Measurements from ENCODE around the gene PCBP3. TPM values are rescaled to one million over a fixed set of nuclear protein-coding genes. Genes with fewer than 3 reads are reported as not detected.

PCBP3 gene
- total RNA-seq, 1 donor from 2014 or later: 7.6 TPM

DNA sequence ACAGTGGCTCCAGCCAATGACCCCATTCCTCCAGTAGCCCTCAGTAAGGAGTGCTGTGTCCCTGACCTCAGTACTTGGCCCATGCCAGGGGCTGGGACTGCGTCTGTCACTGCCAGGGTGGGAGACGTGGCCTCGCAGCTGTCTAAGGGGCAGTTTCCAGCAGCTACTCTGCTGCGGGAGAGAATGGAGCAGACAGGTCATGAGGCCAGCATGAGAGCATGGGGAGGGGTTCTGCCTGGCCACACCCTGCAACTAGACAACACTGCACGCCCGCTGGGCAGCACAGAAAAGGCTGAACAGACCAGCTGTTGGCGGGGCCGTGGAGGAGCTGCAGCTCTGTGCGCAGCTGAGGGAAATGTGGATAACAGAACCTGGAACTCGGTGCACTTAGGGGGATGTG is 246.4 kb downstream of the PCBP3 start:
- TF ChIP-seq, protein P1, sequence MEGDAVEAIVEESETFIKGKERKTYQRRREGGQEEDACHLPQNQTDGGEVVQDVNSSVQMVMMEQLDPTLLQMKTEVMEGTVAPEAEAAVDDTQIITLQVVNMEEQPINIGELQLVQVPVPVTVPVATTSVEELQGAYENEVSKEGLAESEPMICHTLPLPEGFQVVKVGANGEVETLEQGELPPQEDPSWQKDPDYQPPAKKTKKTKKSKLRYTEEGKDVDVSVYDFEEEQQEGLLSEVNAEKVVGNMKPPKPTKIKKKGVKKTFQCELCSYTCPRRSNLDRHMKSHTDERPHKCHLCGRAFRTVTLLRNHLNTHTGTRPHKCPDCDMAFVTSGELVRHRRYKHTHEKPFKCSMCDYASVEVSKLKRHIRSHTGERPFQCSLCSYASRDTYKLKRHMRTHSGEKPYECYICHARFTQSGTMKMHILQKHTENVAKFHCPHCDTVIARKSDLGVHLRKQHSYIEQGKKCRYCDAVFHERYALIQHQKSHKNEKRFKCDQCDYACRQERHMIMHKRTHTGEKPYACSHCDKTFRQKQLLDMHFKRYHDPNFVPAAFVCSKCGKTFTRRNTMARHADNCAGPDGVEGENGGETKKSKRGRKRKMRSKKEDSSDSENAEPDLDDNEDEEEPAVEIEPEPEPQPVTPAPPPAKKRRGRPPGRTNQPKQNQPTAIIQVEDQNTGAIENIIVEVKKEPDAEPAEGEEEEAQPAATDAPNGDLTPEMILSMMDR (IDR thresholded peaks at IDR 0.05): no peak
- Mint-ChIP-seq H3K36me3 (ENCODE audit: unreplicated experiment) (no peaks in the 10 kb centered on the region), H3K9me3 (ENCODE audit: unreplicated experiment) (no peaks in the 10 kb centered on the region), H3K4me1 (ENCODE audit: unreplicated experiment) (peaks cover 18% of the 10 kb centered on the region), H3K4me3 (ENCODE audit: unreplicated experiment) (no peak overlapping the region), H3K27me3 (ENCODE audit: unreplicated experiment) (peaks cover 28% of the 10 kb centered on the region), H3K27ac (ENCODE audit: unreplicated experiment) (no peak overlapping the region)
- no peak for DNase-seq (ENCODE audit: extremely low spot score, unreplicated experiment)

DNA sequence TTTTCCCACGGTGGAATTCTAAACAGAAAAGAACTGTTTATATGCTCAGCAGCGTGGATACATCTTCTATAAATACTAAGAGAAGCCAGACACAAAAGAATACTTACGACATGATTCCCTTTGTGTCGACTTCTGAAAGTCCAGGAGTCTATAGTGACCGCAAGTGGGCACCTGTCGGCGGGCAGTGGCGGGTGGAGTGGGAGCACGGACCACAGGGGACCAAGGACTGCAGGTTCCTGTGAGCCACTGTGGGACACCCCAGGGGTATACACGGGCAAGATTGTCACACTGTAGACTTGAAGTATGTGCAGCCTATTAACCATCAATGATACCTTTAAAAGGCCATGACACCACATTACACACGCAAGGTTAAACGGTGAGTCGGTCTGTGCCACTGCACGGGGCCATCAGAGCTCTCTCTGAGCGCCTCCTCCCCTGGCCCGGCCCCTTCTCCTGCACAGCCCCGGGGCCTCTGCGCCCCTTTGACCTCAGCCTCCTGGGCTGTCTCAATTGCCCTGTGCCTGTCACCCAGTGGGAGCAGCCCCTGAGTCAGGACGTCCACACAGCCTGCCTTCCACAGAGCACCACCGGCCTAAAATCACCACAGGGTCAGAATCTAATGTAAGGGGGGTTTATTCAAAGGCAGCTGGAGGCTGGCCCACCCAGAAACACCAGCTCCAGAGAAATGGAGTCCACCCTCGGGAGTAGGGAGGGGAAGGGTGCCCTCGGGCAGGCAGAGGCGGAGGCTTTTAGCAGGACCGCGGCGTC is 248.0 kb downstream of the PCBP3 start:
- Mint-ChIP-seq H3K36me3 (ENCODE audit: unreplicated experiment) (no peaks in the 10 kb centered on the region), H3K9me3 (ENCODE audit: unreplicated experiment) (no peaks in the 10 kb centered on the region), H3K4me1 (ENCODE audit: unreplicated experiment) (peaks cover 18% of the 10 kb centered on the region), H3K4me3 (ENCODE audit: unreplicated experiment) (no peak overlapping the region), H3K27me3 (ENCODE audit: unreplicated experiment) (peaks cover 28% of the 10 kb centered on the region), H3K27ac (ENCODE audit: unreplicated experiment) (no peak overlapping the region)
- TF ChIP-seq, protein P1 (IDR thresholded peaks at IDR 0.05): no peak
- no peak for DNase-seq (ENCODE audit: extremely low spot score, unreplicated experiment)

DNA sequence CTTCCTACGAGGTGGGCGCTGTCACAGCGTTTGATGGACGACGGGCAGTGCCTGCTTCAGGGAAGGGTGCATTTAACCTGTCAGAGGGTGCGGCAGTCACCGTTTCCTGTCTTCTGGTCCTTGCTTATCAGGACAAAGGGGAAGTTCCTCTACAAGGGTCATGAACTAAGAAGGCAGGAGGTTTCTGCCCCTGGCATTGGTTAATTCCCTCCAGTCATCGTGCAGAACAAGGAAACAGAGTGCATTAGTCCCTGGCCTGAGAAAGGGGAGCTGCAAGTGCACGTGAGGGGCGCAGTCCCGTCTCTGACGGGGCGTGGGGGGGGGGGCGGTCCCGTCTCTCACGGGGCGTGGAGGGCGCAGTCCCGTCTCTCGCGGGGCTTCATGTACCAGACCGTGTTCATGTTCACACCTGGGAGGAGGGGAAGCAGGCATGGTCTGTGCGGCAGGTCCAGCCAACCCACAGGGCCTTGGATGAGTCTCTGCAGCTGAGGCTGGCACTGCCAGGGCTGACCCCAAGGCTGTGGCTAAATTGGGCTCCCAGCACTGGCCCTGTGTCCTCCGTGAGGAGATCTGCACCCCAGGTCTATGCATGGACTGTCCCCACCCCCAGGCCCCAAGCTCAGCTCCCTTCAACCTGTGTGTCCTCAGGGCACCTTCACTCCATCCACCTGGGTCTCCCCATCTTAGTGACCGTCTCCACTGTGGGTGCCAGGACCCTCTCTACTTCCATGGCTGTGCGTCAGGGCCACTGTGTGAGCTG is 248.8 kb downstream of the PCBP3 start:
- Mint-ChIP-seq H3K4me1 (ENCODE audit: unreplicated experiment) (peaks cover 15% of the 10 kb centered on the region), H3K4me3 (ENCODE audit: unreplicated experiment) (no peak overlapping the region), H3K9me3 (ENCODE audit: unreplicated experiment) (no peaks in the 10 kb centered on the region), H3K36me3 (ENCODE audit: unreplicated experiment) (no peaks in the 10 kb centered on the region), H3K27me3 (ENCODE audit: unreplicated experiment) (peaks cover 28% of the 10 kb centered on the region), H3K27ac (ENCODE audit: unreplicated experiment) (no peak overlapping the region)
- no peak for DNase-seq (ENCODE audit: extremely low spot score, unreplicated experiment)
- TF ChIP-seq, protein P1 (IDR thresholded peaks at IDR 0.05): no peak

DNA sequence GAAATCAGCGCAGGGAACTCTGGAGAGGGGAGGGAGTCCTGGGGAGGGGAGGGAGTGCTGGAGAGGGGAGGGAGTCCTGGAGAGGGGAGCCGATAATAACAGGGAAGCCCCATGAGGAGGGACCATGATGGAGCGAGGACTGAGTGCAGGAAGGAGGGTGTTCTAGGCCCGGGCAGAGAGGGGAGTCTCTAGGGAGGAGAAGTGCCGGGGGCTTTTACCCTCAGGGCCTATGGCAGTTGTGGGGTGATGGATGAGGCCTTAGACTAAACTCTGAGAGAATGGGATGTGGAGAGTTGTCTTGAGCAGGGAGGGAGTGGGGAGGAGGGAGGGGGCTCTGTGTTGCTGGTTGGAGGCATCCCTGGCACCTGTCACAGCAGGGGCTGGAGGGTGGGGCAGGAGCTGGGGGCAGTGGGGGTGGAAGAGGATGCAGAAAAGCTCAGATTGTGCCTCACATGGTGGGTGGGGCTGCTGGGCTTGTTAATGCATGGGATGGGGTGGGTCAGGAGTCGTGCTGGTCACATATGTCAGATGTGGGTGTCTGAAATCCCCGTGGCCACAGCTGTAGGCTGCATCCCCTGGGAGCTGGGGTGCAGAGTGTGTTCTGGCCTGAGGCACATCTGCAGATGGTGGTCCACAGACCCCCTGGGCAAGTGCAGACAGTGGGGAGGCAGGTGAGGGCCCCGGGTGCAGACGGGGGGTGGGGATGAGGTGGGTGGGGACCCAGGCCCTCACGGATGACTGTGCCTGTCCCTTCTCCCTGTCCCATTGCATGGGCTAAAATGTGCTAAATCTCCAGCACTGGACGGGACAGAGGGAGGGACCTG is 249.6 kb downstream of the PCBP3 start:
- Mint-ChIP-seq H3K4me3 (ENCODE audit: unreplicated experiment) (no peak overlapping the region), H3K9me3 (ENCODE audit: unreplicated experiment) (no peaks in the 10 kb centered on the region), H3K27me3 (ENCODE audit: unreplicated experiment) (peaks cover 26% of the 10 kb centered on the region), H3K27ac (ENCODE audit: unreplicated experiment) (no peak overlapping the region), H3K36me3 (ENCODE audit: unreplicated experiment) (no peaks in the 10 kb centered on the region), H3K4me1 (ENCODE audit: unreplicated experiment) (peaks cover 15% of the 10 kb centered on the region)
- TF ChIP-seq, protein P1 (IDR thresholded peaks at IDR 0.05): no peak
- no peak for DNase-seq (ENCODE audit: extremely low spot score, unreplicated experiment)
